Measurements from ENCODE around the gene RNF144B. TPM values are rescaled to one million over a fixed set of nuclear protein-coding genes. Genes with fewer than 3 reads are reported as not detected.

Gene RNF144B
- total RNA-seq, 1 experiment from 2014 or later, result 36.4 TPM

GRCh38 chr6:18425218-18425617 lies 38.1 kb downstream of the RNF144B start:
- DNase-seq, result no peak
- Histone ChIP-seq H3K4me1 (ENCODE audit: low read length) (peaks cover 7% of the 10 kb centered on the region; the same call in 1 of the 2 replicates), H4K20me1 (ENCODE audit: insufficient read depth, low read depth, low read length) (no peaks in the 10 kb centered on the region)

GRCh38 chr6:18427296-18427695 lies 40.1 kb downstream of the RNF144B start:
- H2AFZ ChIP-seq (ENCODE audit: low read length), result no peak overlapping the region
- peaks cover 20% of the 10 kb centered on the region; the same call in 1 of the 2 replicates for H3K36me3 ChIP-seq (ENCODE audit: insufficient read depth, low read length)
- no peak overlapping the region for H3K27ac ChIP-seq (ENCODE audit: low read length)
- no peak overlapping the region for H3K4me3 ChIP-seq (ENCODE audit: low read length)
- H3K27me3 ChIP-seq (ENCODE audit: low read length), result no peaks in the 10 kb centered on the region
- H4K20me1 ChIP-seq (ENCODE audit: insufficient read depth, low read depth, low read length), result no peaks in the 10 kb centered on the region
- peaks cover 74% of the 10 kb centered on the region for H3K79me2 ChIP-seq (ENCODE audit: low read length)
- H3K4me2 ChIP-seq (ENCODE audit: low read depth, low read length, poor library complexity, severe bottlenecking), result no peak overlapping the region
- no peaks in the 10 kb centered on the region for H3K9me2 ChIP-seq (replicated peaks; ENCODE audit: insufficient read depth, low read length)
- DNase-seq, result no peak
- no peak overlapping the region for H3K9ac ChIP-seq (ENCODE audit: low read length)
- H3K4me1 ChIP-seq (ENCODE audit: low read length), result peaks cover 13% of the 10 kb centered on the region
- no peaks in the 10 kb centered on the region for H3K9me3 ChIP-seq (ENCODE audit: low read length)

More at GRCh38 chr6:18425218-18425617, 38.1 kb downstream of the RNF144B start:
- Histone ChIP-seq H3K4me2 (ENCODE audit: low read depth, low read length, poor library complexity, severe bottlenecking) (no peak overlapping the region), H3K27ac (ENCODE audit: low read length) (no peak overlapping the region), H3K4me3 (ENCODE audit: low read length) (no peak overlapping the region), H3K36me3 (ENCODE audit: insufficient read depth, low read length) (peaks cover 20% of the 10 kb centered on the region; the same call in 1 of the 2 replicates), H3K9me3 (ENCODE audit: low read length) (no peaks in the 10 kb centered on the region), H3K9ac (ENCODE audit: low read length) (no peak overlapping the region), H2AFZ (ENCODE audit: low read length) (no peak overlapping the region), H3K79me2 (ENCODE audit: low read length) (peaks cover 84% of the 10 kb centered on the region), H3K27me3 (ENCODE audit: low read length) (no peaks in the 10 kb centered on the region), H3K9me2 (replicated peaks; ENCODE audit: insufficient read depth, low read length) (no peaks in the 10 kb centered on the region)

GRCh38 chr6:18429655-18430297 lies 42.6 kb downstream of the RNF144B start:
- Histone ChIP-seq H3K79me2 (ENCODE audit: low read length) (peaks cover 69% of the 10 kb centered on the region), H3K4me1 (ENCODE audit: low read length) (peaks cover 5% of the 10 kb centered on the region), H3K4me2 (ENCODE audit: low read depth, low read length, poor library complexity, severe bottlenecking) (no peak overlapping the region), H3K4me3 (ENCODE audit: low read length) (no peak overlapping the region), H3K36me3 (ENCODE audit: insufficient read depth, low read length) (peaks cover 27% of the 10 kb centered on the region; the same call in 1 of the 2 replicates), H3K27ac (ENCODE audit: low read length) (no peak overlapping the region), H3K9me2 (replicated peaks; ENCODE audit: insufficient read depth, low read length) (no peaks in the 10 kb centered on the region), H3K9me3 (ENCODE audit: low read length) (no peaks in the 10 kb centered on the region), H4K20me1 (ENCODE audit: insufficient read depth, low read depth, low read length) (no peaks in the 10 kb centered on the region), H2AFZ (ENCODE audit: low read length) (no peak overlapping the region), H3K27me3 (ENCODE audit: low read length) (no peaks in the 10 kb centered on the region), H3K9ac (ENCODE audit: low read length) (no peak overlapping the region)
- DNase-seq, result no peak

GRCh38 chr6:18431581-18431980 lies 44.4 kb downstream of the RNF144B start:
- H3K4me1 ChIP-seq (ENCODE audit: low read length), result peaks cover 5% of the 10 kb centered on the region

GRCh38 chr6:18432180-18432579 lies 45.0 kb downstream of the RNF144B start:
- no peak overlapping the region for H3K4me2 ChIP-seq (ENCODE audit: low read depth, low read length, poor library complexity, severe bottlenecking)
- no peak overlapping the region for H3K4me3 ChIP-seq (ENCODE audit: low read length)
- H3K79me2 ChIP-seq (ENCODE audit: low read length), result peaks cover 60% of the 10 kb centered on the region
- H3K36me3 ChIP-seq (ENCODE audit: insufficient read depth, low read length), result peaks cover 34% of the 10 kb centered on the region; the same call in 1 of the 2 replicates
- no peak overlapping the region; the same call in 1 of the 2 replicates for H3K27ac ChIP-seq (ENCODE audit: low read length)
- no peaks in the 10 kb centered on the region for H3K27me3 ChIP-seq (ENCODE audit: low read length)
- no peaks in the 10 kb centered on the region for H3K9me2 ChIP-seq (replicated peaks; ENCODE audit: insufficient read depth, low read length)
- H3K9ac ChIP-seq (ENCODE audit: low read length), result no peak overlapping the region
- H3K9me3 ChIP-seq (ENCODE audit: low read length), result no peaks in the 10 kb centered on the region
- no peaks in the 10 kb centered on the region for H4K20me1 ChIP-seq (ENCODE audit: insufficient read depth, low read depth, low read length)
- DNase-seq, result no peak
- no peak overlapping the region for H2AFZ ChIP-seq (ENCODE audit: low read length)
- peaks cover 5% of the 10 kb centered on the region for H3K4me1 ChIP-seq (ENCODE audit: low read length)

More at GRCh38 chr6:18431581-18431980, 44.4 kb downstream of the RNF144B start:
- DNase-seq, result no peak
- no peak overlapping the region for H3K4me2 ChIP-seq (ENCODE audit: low read depth, low read length, poor library complexity, severe bottlenecking)
- H3K36me3 ChIP-seq (ENCODE audit: insufficient read depth, low read length), result peaks cover 32% of the 10 kb centered on the region; the same call in 1 of the 2 replicates
- H3K27me3 ChIP-seq (ENCODE audit: low read length), result no peaks in the 10 kb centered on the region
- no peak overlapping the region; the same call in 1 of the 2 replicates for H3K27ac ChIP-seq (ENCODE audit: low read length)
- H3K4me3 ChIP-seq (ENCODE audit: low read length), result no peak overlapping the region
- no peak overlapping the region for H3K9ac ChIP-seq (ENCODE audit: low read length)
- H3K9me3 ChIP-seq (ENCODE audit: low read length), result no peaks in the 10 kb centered on the region
- no peaks in the 10 kb centered on the region for H4K20me1 ChIP-seq (ENCODE audit: insufficient read depth, low read depth, low read length)
- no peak overlapping the region for H2AFZ ChIP-seq (ENCODE audit: low read length)
- H3K79me2 ChIP-seq (ENCODE audit: low read length), result peaks cover 60% of the 10 kb centered on the region
- no peaks in the 10 kb centered on the region for H3K9me2 ChIP-seq (replicated peaks; ENCODE audit: insufficient read depth, low read length)

GRCh38 chr6:18432619-18433018 lies 45.5 kb downstream of the RNF144B start:
- H3K4me3 ChIP-seq (ENCODE audit: low read length), result no peak overlapping the region
- H3K27me3 ChIP-seq (ENCODE audit: low read length), result no peaks in the 10 kb centered on the region
- H3K4me2 ChIP-seq (ENCODE audit: low read depth, low read length, poor library complexity, severe bottlenecking), result no peak overlapping the region
- H3K9me3 ChIP-seq (ENCODE audit: low read length), result no peaks in the 10 kb centered on the region
- H3K36me3 ChIP-seq (ENCODE audit: insufficient read depth, low read length), result peaks cover 29% of the 10 kb centered on the region; the same call in 1 of the 2 replicates
- H3K27ac ChIP-seq (ENCODE audit: low read length), result no peak overlapping the region; the same call in 1 of the 2 replicates
- H3K9ac ChIP-seq (ENCODE audit: low read length), result no peak overlapping the region
- peaks cover 5% of the 10 kb centered on the region for H3K4me1 ChIP-seq (ENCODE audit: low read length)
- peaks cover 60% of the 10 kb centered on the region for H3K79me2 ChIP-seq (ENCODE audit: low read length)
- no peak for DNase-seq
- H4K20me1 ChIP-seq (ENCODE audit: insufficient read depth, low read depth, low read length), result no peaks in the 10 kb centered on the region
- H3K9me2 ChIP-seq (replicated peaks; ENCODE audit: insufficient read depth, low read length), result no peaks in the 10 kb centered on the region
- no peak overlapping the region for H2AFZ ChIP-seq (ENCODE audit: low read length)

- H3K4me1 ChIP-seq (ENCODE audit: low read length), result peaks cover 5% of the 10 kb centered on the region
- H3K4me3 ChIP-seq (ENCODE audit: low read length), result no peak overlapping the region
- H4K20me1 ChIP-seq (ENCODE audit: insufficient read depth, low read depth, low read length), result no peaks in the 10 kb centered on the region
- no peak overlapping the region for H3K27ac ChIP-seq (ENCODE audit: low read length)
- H3K9me2 ChIP-seq (replicated peaks; ENCODE audit: insufficient read depth, low read length), result no peaks in the 10 kb centered on the region
- H3K36me3 ChIP-seq (ENCODE audit: insufficient read depth, low read length), result peaks cover 28% of the 10 kb centered on the region; the same call in 1 of the 2 replicates
- no peak overlapping the region for H3K9ac ChIP-seq (ENCODE audit: low read length)
- no peak overlapping the region for H2AFZ ChIP-seq (ENCODE audit: low read length)
- no peak overlapping the region for H3K4me2 ChIP-seq (ENCODE audit: low read depth, low read length, poor library complexity, severe bottlenecking)
- H3K9me3 ChIP-seq (ENCODE audit: low read length), result no peaks in the 10 kb centered on the region
- no peaks in the 10 kb centered on the region for H3K27me3 ChIP-seq (ENCODE audit: low read length)
- H3K79me2 ChIP-seq (ENCODE audit: low read length), result peaks cover 58% of the 10 kb centered on the region
- no peak for DNase-seq
Measured at GRCh38 chr6:18433059-18433458, 45.9 kb downstream of the RNF144B start.

- Histone ChIP-seq H3K9me2 (replicated peaks; ENCODE audit: insufficient read depth, low read length) (no peaks in the 10 kb centered on the region), H3K36me3 (ENCODE audit: insufficient read depth, low read length) (peaks cover 19% of the 10 kb centered on the region; the same call in 1 of the 2 replicates), H2AFZ (ENCODE audit: low read length) (no peak overlapping the region), H3K9me3 (ENCODE audit: low read length) (no peaks in the 10 kb centered on the region), H3K79me2 (ENCODE audit: low read length) (peaks cover 72% of the 10 kb centered on the region), H3K27ac (ENCODE audit: low read length) (no peak overlapping the region), H3K4me3 (ENCODE audit: low read length) (no peak overlapping the region), H3K9ac (ENCODE audit: low read length) (no peak overlapping the region), H3K27me3 (ENCODE audit: low read length) (no peaks in the 10 kb centered on the region), H4K20me1 (ENCODE audit: insufficient read depth, low read depth, low read length) (no peaks in the 10 kb centered on the region), H3K4me2 (ENCODE audit: low read depth, low read length, poor library complexity, severe bottlenecking) (no peak overlapping the region), H3K4me1 (ENCODE audit: low read length) (peaks cover 15% of the 10 kb centered on the region)
- no peak for DNase-seq
Measured at GRCh38 chr6:18436341-18436740, 49.2 kb downstream of the RNF144B start.
